Midbrain (tissue), 1 donor: Measurements from ENCODE around the gene GALNT13.
A peak's percentile ranks its signal among the peaks of the same experiment; 100 is the strongest.
"Not testable (repeated sequence)": the region's sequence is repeated elsewhere in the genome, so short reads cannot be mapped to it uniquely, and the experiment has no call there.

Source experiments
- DNase-seq: peaks from one replicate; lab custom pipeline; 2025; lab: John Stamatoyannopoulos, UW

GALNT13 gene

GRCh38 chr2:154408786-154409185 lies 537.1 kb downstream of the GALNT13 start:
- DNase-seq, result no peak

- no peak for DNase-seq
Observed at GRCh38 chr2:154422251-154422650, 550.5 kb downstream of the GALNT13 start.

GRCh38 chr2:154425994-154426393 lies 554.3 kb downstream of the GALNT13 start:
- no peak for DNase-seq

GRCh38 chr2:154427453-154427852 lies 555.7 kb downstream of the GALNT13 start:
- DNase-seq, result no peak

- no peak for DNase-seq
Observed at GRCh38 chr2:154428022-154428421, 556.3 kb downstream of the GALNT13 start.

- no peak for DNase-seq
Observed at GRCh38 chr2:154433010-154433409, 561.3 kb downstream of the GALNT13 start.

GRCh38 chr2:154437104-154437503 lies 565.4 kb downstream of the GALNT13 start:
- DNase-seq, result no peak

- DNase-seq, result peak; percentile 6
Observed at GRCh38 chr2:154439156-154439555, 567.4 kb downstream of the GALNT13 start.

- no peak for DNase-seq
Observed at GRCh38 chr2:154443919-154444318, 572.2 kb downstream of the GALNT13 start.

GRCh38 chr2:154446324-154446723 lies 574.6 kb downstream of the GALNT13 start:
- no peak for DNase-seq

- no peak for DNase-seq
Observed at GRCh38 chr2:154447727-154448418, 576.2 kb downstream of the GALNT13 start.

GRCh38 chr2:154449951-154450658 lies 578.4 kb downstream of the GALNT13 start:
- no peak for DNase-seq

GRCh38 chr2:154452471-154452870 lies 580.7 kb downstream of the GALNT13 start:
- DNase-seq, result no peak

- DNase-seq, result no peak
Observed at GRCh38 chr2:154452906-154453493, 581.3 kb downstream of the GALNT13 start.

- DNase-seq, result no peak
Observed at GRCh38 chr2:154455166-154455565, 583.4 kb downstream of the GALNT13 start.

- DNase-seq, result no peak
Observed at GRCh38 chr2:154455866-154456265, 584.1 kb downstream of the GALNT13 start.

GRCh38 chr2:154457286-154457685 lies 585.6 kb downstream of the GALNT13 start:
- no peak for DNase-seq

- DNase-seq, result no peak
Observed at GRCh38 chr2:154459286-154459685, 587.6 kb downstream of the GALNT13 start.

- no peak for DNase-seq
Observed at GRCh38 chr2:154462634-154463033, 590.9 kb downstream of the GALNT13 start.

- no peak for DNase-seq
Observed at GRCh38 chr2:154466226-154466625, 594.5 kb downstream of the GALNT13 start.

GRCh38 chr2:154470376-154470775 lies 598.7 kb downstream of the GALNT13 start:
- no peak for DNase-seq

GRCh38 chr2:154471492-154471891 lies 599.8 kb downstream of the GALNT13 start:
- not testable (repeated sequence) for DNase-seq

GRCh38 chr2:154477319-154477718 lies 605.6 kb downstream of the GALNT13 start:
- no peak for DNase-seq
